MM.1S (cell line): ENCODE results near the gene HSFY1.
"Not testable (repeated sequence)": the region's sequence is repeated elsewhere in the genome, so short reads cannot be mapped to it uniquely, and the experiment has no call there.

ENCODE experiments used
- DNase-seq: peaks from one replicate; pipeline ENCODE4 v3.0.0-alpha.2; 2015
- H2AFZ ChIP-seq: fragments of 300-600 bp; sonication (generic); 2 replicates; pipeline ENCODE4 v1.6.0; 2016; ENCODE audit warnings: antibody characterized with exemption, low read length
- H3F3A ChIP-seq: fragments of 300-600 bp; sonication (generic); 2 replicates; pipeline ENCODE4 v1.6.1; 2016; ENCODE audit warnings: mild to moderate bottlenecking, antibody characterized with exemption, low read length, moderate library complexity, mixed read lengths; ENCODE audit not compliant: insufficient read depth
- H3K27ac ChIP-seq: fragments of 300-600 bp; sonication (generic); 2 replicates; pipeline ENCODE4 v1.5.1; 2016; ENCODE audit warnings: mild to moderate bottlenecking, low read length
- H3K27me3 ChIP-seq: fragments of 300-600 bp; sonication (generic); replicated peaks from 2 replicates; pipeline ENCODE4 v1.6.0; 2016; ENCODE audit warnings: low read length; ENCODE audit not compliant: insufficient read depth
- H3K36me3 ChIP-seq: fragments of 300-600 bp; sonication (generic); replicated peaks from 2 replicates; pipeline ENCODE4 v1.6.1; 2016; ENCODE audit warnings: mild to moderate bottlenecking, low read length, mixed read lengths; ENCODE audit not compliant: insufficient read depth
- H3K4me1 ChIP-seq: fragments of 300-600 bp; sonication (generic); 2 replicates; pipeline ENCODE4 v1.6.1; 2016; ENCODE audit warnings: low read length, mixed read lengths
- H3K4me2 ChIP-seq: fragments of 300-600 bp; sonication (generic); 2 replicates; pipeline ENCODE4 v1.6.0; 2016; ENCODE audit warnings: low read depth, low read length
- H3K4me3 ChIP-seq: fragments of 300-600 bp; sonication (generic); 2 replicates; pipeline ENCODE4 v1.5.1; 2016; ENCODE audit warnings: low read length, mixed read lengths
- H3K79me2 ChIP-seq: fragments of 300-600 bp; sonication (generic); 2 replicates; pipeline ENCODE4 v1.6.1; 2016; ENCODE audit warnings: mixed run types, low read length, mixed read lengths
- H3K9ac ChIP-seq: fragments of 300-600 bp; sonication (generic); 2 replicates; pipeline ENCODE4 v1.6.1; 2016; ENCODE audit warnings: low read length, mixed read lengths
- H3K9me2 ChIP-seq: fragments of 300-600 bp; sonication (generic); replicated peaks from 2 replicates; pipeline ENCODE4 v1.6.1; 2016; ENCODE audit warnings: mild to moderate bottlenecking, low read length, mixed read lengths; ENCODE audit not compliant: insufficient read depth
- H3K9me3 ChIP-seq: fragments of 300-600 bp; sonication (generic); replicated peaks from 2 replicates; pipeline ENCODE4 v1.6.1; 2016; ENCODE audit warnings: mild to moderate bottlenecking, low read length, mixed read lengths; ENCODE audit not compliant: insufficient read depth
- H4K20me1 ChIP-seq: fragments of 300-600 bp; sonication (generic); 2 replicates; pipeline ENCODE4 v1.6.1; 2016; ENCODE audit warnings: mild to moderate bottlenecking, low read length, moderate library complexity, mixed read lengths; ENCODE audit not compliant: insufficient read depth

HSFY1 gene

GRCh38 chrY:18546420-18546819, at the start of gene HSFY1:
Gene HSFY1, plus strand, starts transcription at chrY:18546720. Its CDS starts 68 bp downstream, at chrY:18546788.
- not testable (repeated sequence) for H3K36me3 ChIP-seq, H3K4me1 ChIP-seq, H3K27me3 ChIP-seq, H3K9ac ChIP-seq, H3K4me2 ChIP-seq, H3K9me3 ChIP-seq, H3K9me2 ChIP-seq, H3K79me2 ChIP-seq, H3F3A ChIP-seq, H3K4me3 ChIP-seq, H4K20me1 ChIP-seq, H3K27ac ChIP-seq, DNase-seq, H2AFZ ChIP-seq

- H3K27me3 ChIP-seq, H3K4me1 ChIP-seq, H3K9ac ChIP-seq, H3K9me3 ChIP-seq, H3F3A ChIP-seq, H2AFZ ChIP-seq, H3K4me3 ChIP-seq, DNase-seq, H3K36me3 ChIP-seq, H3K79me2 ChIP-seq, H3K4me2 ChIP-seq, H4K20me1 ChIP-seq, H3K9me2 ChIP-seq, H3K27ac ChIP-seq: not testable (repeated sequence)
These were observed 42.3 kb upstream of the HSFY1 start for GRCh38 chrY:18504266-18504665.

GRCh38 chrY:18530995-18531655, 15.4 kb upstream of the HSFY1 start:
- H3K4me1 ChIP-seq, H2AFZ ChIP-seq, H3K9me2 ChIP-seq, H3K27ac ChIP-seq, H3K4me3 ChIP-seq, H3K79me2 ChIP-seq, H3F3A ChIP-seq, H3K9me3 ChIP-seq, H3K9ac ChIP-seq, H3K36me3 ChIP-seq, H3K4me2 ChIP-seq, H4K20me1 ChIP-seq, DNase-seq, H3K27me3 ChIP-seq: not testable (repeated sequence)

- H3K9ac ChIP-seq, H4K20me1 ChIP-seq: not testable (repeated sequence)
These were observed 7.6 kb upstream of the HSFY1 start for GRCh38 chrY:18538952-18539351.

GRCh38 chrY:18553132-18553531, 6.6 kb downstream of the HSFY1 start:
- H3K36me3 ChIP-seq, H3K79me2 ChIP-seq, H3K4me1 ChIP-seq, H2AFZ ChIP-seq, H3K9me3 ChIP-seq, H3K4me3 ChIP-seq, H3K9ac ChIP-seq, H3K27me3 ChIP-seq, H3K27ac ChIP-seq, H3K9me2 ChIP-seq, H3F3A ChIP-seq, H3K4me2 ChIP-seq, DNase-seq, H4K20me1 ChIP-seq: not testable (repeated sequence)

More at GRCh38 chrY:18538952-18539351, 7.6 kb upstream of the HSFY1 start:
- not testable (repeated sequence) for DNase-seq, H3K27ac ChIP-seq, H2AFZ ChIP-seq, H3K79me2 ChIP-seq, H3K4me1 ChIP-seq, H3K4me3 ChIP-seq, H3F3A ChIP-seq, H3K27me3 ChIP-seq, H3K9me3 ChIP-seq, H3K36me3 ChIP-seq, H3K4me2 ChIP-seq, H3K9me2 ChIP-seq

- not testable (repeated sequence) for H3K4me2 ChIP-seq, H3K4me3 ChIP-seq, H3K9me2 ChIP-seq, DNase-seq, H3K9me3 ChIP-seq, H3K27me3 ChIP-seq, H3K27ac ChIP-seq, H3K9ac ChIP-seq, H2AFZ ChIP-seq, H3F3A ChIP-seq, H3K36me3 ChIP-seq, H4K20me1 ChIP-seq, H3K4me1 ChIP-seq, H3K79me2 ChIP-seq
These were observed 19.4 kb downstream of the HSFY1 start for GRCh38 chrY:18565915-18566314.
